Calu3 (cell line): Measurements from ENCODE around the gene GRAMD1B. TPM values are rescaled to one million over a fixed set of nuclear protein-coding genes. Genes with fewer than 3 reads are reported as not detected.

ENCODE experiments used
- BruUV-seq: library from RNA; stranded (reverse); fragments of 400-500 nt; replicated peaks from 2 replicates; lab custom pipeline; 2021; lab: Mats Ljungman, UMichigan
- CTCF ChIA-PET: fragments of 300-600 bp; sonication (Branson Sonifier 250); formaldehyde crosslinking; loops from one replicate; lab custom pipeline; 2022; ENCODE audit warnings: antibody characterized with exemption; lab: Charles Lee
- DNase-seq: peaks from one replicate; pipeline ENCODE4 v3.0.0; 2022
- H3K27ac Mint-ChIP-seq: one replicate; pipeline ENCODE4 v1.8.0; 2022; ENCODE audit warnings: mixed read lengths; ENCODE audit not compliant: unreplicated experiment
- H3K27me3 Mint-ChIP-seq: one replicate; pipeline ENCODE4 v1.8.0; 2022; ENCODE audit warnings: mixed read lengths; ENCODE audit not compliant: unreplicated experiment
- H3K36me3 Mint-ChIP-seq: one replicate; pipeline ENCODE4 v1.8.0; 2022; ENCODE audit warnings: mild to moderate bottlenecking, moderate library complexity, mixed read lengths; ENCODE audit not compliant: insufficient read depth, unreplicated experiment
- H3K4me1 Mint-ChIP-seq: one replicate; pipeline ENCODE4 v1.8.0; 2022; ENCODE audit warnings: mild to moderate bottlenecking, low read depth, mixed read lengths; ENCODE audit not compliant: unreplicated experiment
- H3K4me3 Mint-ChIP-seq: one replicate; pipeline ENCODE4 v1.8.0; 2022; ENCODE audit warnings: mild to moderate bottlenecking, low read depth, moderate library complexity, mixed read lengths; ENCODE audit not compliant: unreplicated experiment
- H3K9me3 Mint-ChIP-seq: one replicate; pipeline ENCODE4 v1.8.0; 2022; ENCODE audit warnings: low read depth, mixed read lengths; ENCODE audit not compliant: unreplicated experiment
- CTCF ChIP-seq: fragments of 200-600 bp; IDR thresholded peaks from one replicate; pipeline ENCODE4 v1.8.0; 2022; ENCODE audit warnings: antibody characterized with exemption; ENCODE audit not compliant: unreplicated experiment
- intact Hi-C: fragments of 100-400 bp; cut with micrococcal nuclease; formaldehyde crosslinking; loops from one replicate; pipeline ENCODE4 v1.10.0; 2022; ENCODE audit not compliant: unreplicated experiment
- total RNA-seq: library from RNA; stranded (reverse); gene quantifications from 2 replicates; pipeline ENCODE4 v1.2.3, GENCODE V29; 2022

Gene GRAMD1B
- total RNA-seq, 1 experiment from 2014 or later = 5.9 TPM

GRCh38 chr11:123642435-123642834 is 212.4 kb downstream of the GRAMD1B start:
- no peaks in the 10 kb centered on the region for H3K9me3 Mint-ChIP-seq
- no peak overlapping the region for H3K4me3 Mint-ChIP-seq
- CTCF ChIA-PET = interaction anchor here (1.1 kb wide), 1 partner anchor 65 kb away, joined by 3 read pairs; no protein-coding TSS in a partner anchor
- DNase-seq = no peak
- H3K27ac Mint-ChIP-seq = no peak overlapping the region
- peaks cover 71% of the 10 kb centered on the region for H3K27me3 Mint-ChIP-seq
- no TSS peak for BruUV-seq
- no peaks in the 10 kb centered on the region for H3K4me1 Mint-ChIP-seq
- intact Hi-C loops = loop anchor here (10.0 kb wide), 1 partner anchor 58 kb away; no protein-coding TSS in a partner anchor
- TF ChIP-seq CTCF = no peak
- H3K36me3 Mint-ChIP-seq = no peaks in the 10 kb centered on the region

GRCh38 chr11:123645286-123645975 is 215.4 kb downstream of the GRAMD1B start:
- H3K4me1 Mint-ChIP-seq = no peaks in the 10 kb centered on the region
- H3K4me3 Mint-ChIP-seq = no peak overlapping the region
- no peaks in the 10 kb centered on the region for H3K36me3 Mint-ChIP-seq
- no TSS peak for BruUV-seq
- H3K9me3 Mint-ChIP-seq = no peaks in the 10 kb centered on the region
- DNase-seq = no peak
- no peak for TF ChIP-seq CTCF
- CTCF ChIA-PET = no interaction called here
- H3K27me3 Mint-ChIP-seq = peaks cover 41% of the 10 kb centered on the region
- no peak overlapping the region for H3K27ac Mint-ChIP-seq
- intact Hi-C loops = loop anchor here (10.0 kb wide), 1 partner anchor 61 kb away; no protein-coding TSS in a partner anchor

GRCh38 chr11:123650901-123651300 is 220.8 kb downstream of the GRAMD1B start:
- intact Hi-C loops = no loop called here
- BruUV-seq = no TSS peak
- Mint-ChIP-seq H3K4me1 (no peaks in the 10 kb centered on the region), H3K4me3 (no peak overlapping the region), H3K9me3 (no peaks in the 10 kb centered on the region), H3K36me3 (peaks cover 12% of the 10 kb centered on the region), H3K27ac (no peak overlapping the region), H3K27me3 (peaks cover 22% of the 10 kb centered on the region)
- CTCF ChIA-PET = no interaction called here
- TF ChIP-seq CTCF = no peak
- DNase-seq = no peak

- H3K4me1 Mint-ChIP-seq = no peaks in the 10 kb centered on the region
- DNase-seq = no peak
- peaks cover 27% of the 10 kb centered on the region for H3K27me3 Mint-ChIP-seq
- intact Hi-C loops = no loop called here
- CTCF ChIA-PET = no interaction called here
- peaks cover 12% of the 10 kb centered on the region for H3K36me3 Mint-ChIP-seq
- no TSS peak for BruUV-seq
- TF ChIP-seq CTCF = no peak
- H3K27ac Mint-ChIP-seq = no peak overlapping the region
- no peak overlapping the region for H3K4me3 Mint-ChIP-seq
- no peaks in the 10 kb centered on the region for H3K9me3 Mint-ChIP-seq
Measured at GRCh38 chr11:123652599-123652998, 222.5 kb downstream of the GRAMD1B start.
